Lung (tissue), 12 donors: Measurements from ENCODE around the gene C1orf56. TPM values are rescaled to one million over a fixed set of nuclear protein-coding genes. Genes with fewer than 3 reads are reported as not detected.

ENCODE experiments used
- ATAC-seq: fragments of 200-7000 bp; cut with Tn5 transposase; one replicate; pipeline ENCODE4 v1.9.1; 2020; ENCODE audit warnings: moderate number of reproducible peaks; ENCODE audit not compliant: insufficient read depth, low FRiP score
- DNase-seq, 3 donors: peaks; one replicate each; pipeline ENCODE4 v3.0.0-alpha.2; 2013 to 2017
- H3K27ac ChIP-seq, 2 donors: one replicate each; pipeline ENCODE4 v1.5.1; 2013; ENCODE audit warnings: mild to moderate bottlenecking in 2 of 2, moderate library complexity in 2 of 2, control low read depth in 1 of 2, inconsistent platforms in 1 of 2, low read depth in 1 of 2, low read length in 1 of 2
- H3K27me3 ChIP-seq, 3 donors: one replicate each; pipeline ENCODE4 v1.5.1; 2013; ENCODE audit warnings: low read length in 2 of 3; ENCODE audit not compliant: control insufficient read depth in 3 of 3, insufficient read depth in 3 of 3
- H3K36me3 ChIP-seq, 4 donors: one replicate each; pipeline ENCODE4 v1.5.1; 2013; ENCODE audit warnings: low read length in 4 of 4, mild to moderate bottlenecking in 1 of 4, moderate library complexity in 1 of 4; ENCODE audit not compliant: control insufficient read depth in 4 of 4, insufficient read depth in 4 of 4
- H3K4me1 ChIP-seq, 5 donors: one replicate each; pipeline ENCODE4 v1.5.1; 2013; ENCODE audit warnings: low read length in 5 of 5, mild to moderate bottlenecking in 2 of 5, moderate library complexity in 1 of 5; ENCODE audit not compliant: control insufficient read depth in 5 of 5, insufficient read depth in 5 of 5
- H3K4me3 ChIP-seq: one replicate; pipeline ENCODE4 v1.5.1; 2013; ENCODE audit warnings: mild to moderate bottlenecking, control low read depth, moderate library complexity
- H3K9ac ChIP-seq, 2 donors: one replicate each; pipeline ENCODE4 v1.5.1; 2013; ENCODE audit warnings: low read length in 2 of 2, control low read depth in 1 of 2; ENCODE audit not compliant: insufficient read depth in 1 of 2
- H3K9me3 ChIP-seq, 4 donors: one replicate each; pipeline ENCODE4 v1.5.1; 2013; ENCODE audit warnings: low read length in 3 of 4, mild to moderate bottlenecking in 1 of 4, moderate library complexity in 1 of 4; ENCODE audit not compliant: control insufficient read depth in 4 of 4, insufficient read depth in 3 of 4
- WGBS, 2 donors: extraction: QIAGEN DNeasy Blood & Tissue Kit; methylation state at CpG; one replicate each; pipeline ENCODE4 v1.1.7; 2013; 5-methylcytosine and 5-hydroxymethylcytosine counted together
- polyA plus RNA-seq, 2 donors: library from polyadenylated mRNA; stranded (reverse); fragments of 200-250 nt; gene quantifications; one replicate each; pipeline ENCODE4 v1.2.1, GENCODE V29; 2013
- total RNA-seq, 2 donors: library from RNA; depleted of rRNA in 1 of 2; stranded (reverse); fragments of >200 nt in 1 of 2; gene quantifications; one replicate each; pipeline ENCODE4 v1.2.1, GENCODE V29; 2014 to 2021
- TF ChIP-seq, protein P1 (sequence below): IDR thresholded peaks from 2 replicates; pipeline ENCODE4 v1.5.1; 2012; ENCODE audit warnings: mild to moderate bottlenecking; ENCODE audit errors: control extremely low read depth, extremely low read depth
- donor health status: control.
- donor health status: control.
- donor health status: Bipolar disorder and iron deficiency.
- donor health status: healthy.
- donor health status: DM: yes; HTN: yes; CAD: no.

The C1orf56 gene
- total and polyA plus RNA-seq, 4 donors, result 2.3 to 4.9 (median 3.9) TPM

DNA sequence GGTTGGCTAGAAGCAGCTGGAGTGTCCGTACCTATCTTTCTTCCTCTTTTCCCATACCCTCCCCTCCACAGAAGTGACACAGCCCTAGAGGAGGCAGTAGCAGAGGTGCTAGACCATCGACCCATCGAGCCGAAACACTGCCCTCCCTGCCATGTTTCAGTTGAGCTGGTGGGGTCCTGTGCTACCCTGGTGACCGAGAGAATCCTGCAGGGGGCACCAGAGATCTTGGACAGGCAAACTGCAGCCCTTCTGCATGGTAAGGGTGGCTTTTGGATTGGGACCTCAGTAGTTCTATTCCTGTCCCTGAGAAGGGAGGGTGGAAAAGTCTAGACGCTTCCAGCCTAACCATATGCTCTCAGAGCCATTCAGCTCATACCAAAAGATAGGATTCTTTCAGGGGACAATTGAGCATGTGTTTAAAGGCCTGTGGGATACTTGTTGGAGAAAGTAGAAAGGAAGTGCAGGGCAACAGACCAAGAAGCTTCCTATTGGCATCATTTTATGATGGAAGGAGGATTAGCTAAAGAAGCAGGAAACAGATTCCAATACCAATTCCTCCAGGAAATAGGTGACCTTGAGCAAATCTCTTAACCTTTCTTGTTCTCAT, 22.9 kb upstream of the C1orf56 start:
- Histone ChIP-seq H3K4me1 (peaks cover 0 to 3% (median 0%) of the 10 kb centered on the region in 5 donors), H3K9me3 (no peaks in the 10 kb centered on the region), H3K9ac (no peak overlapping the region), H3K36me3 (peaks cover 3 to 28% (median 16%) of the 10 kb centered on the region in 4 donors), H3K27me3 (no peaks in the 10 kb centered on the region), H3K4me3 (no peak overlapping the region), H3K27ac (peak overlapping the region; percentile 13 to 81)
- TF ChIP-seq, protein P1, sequence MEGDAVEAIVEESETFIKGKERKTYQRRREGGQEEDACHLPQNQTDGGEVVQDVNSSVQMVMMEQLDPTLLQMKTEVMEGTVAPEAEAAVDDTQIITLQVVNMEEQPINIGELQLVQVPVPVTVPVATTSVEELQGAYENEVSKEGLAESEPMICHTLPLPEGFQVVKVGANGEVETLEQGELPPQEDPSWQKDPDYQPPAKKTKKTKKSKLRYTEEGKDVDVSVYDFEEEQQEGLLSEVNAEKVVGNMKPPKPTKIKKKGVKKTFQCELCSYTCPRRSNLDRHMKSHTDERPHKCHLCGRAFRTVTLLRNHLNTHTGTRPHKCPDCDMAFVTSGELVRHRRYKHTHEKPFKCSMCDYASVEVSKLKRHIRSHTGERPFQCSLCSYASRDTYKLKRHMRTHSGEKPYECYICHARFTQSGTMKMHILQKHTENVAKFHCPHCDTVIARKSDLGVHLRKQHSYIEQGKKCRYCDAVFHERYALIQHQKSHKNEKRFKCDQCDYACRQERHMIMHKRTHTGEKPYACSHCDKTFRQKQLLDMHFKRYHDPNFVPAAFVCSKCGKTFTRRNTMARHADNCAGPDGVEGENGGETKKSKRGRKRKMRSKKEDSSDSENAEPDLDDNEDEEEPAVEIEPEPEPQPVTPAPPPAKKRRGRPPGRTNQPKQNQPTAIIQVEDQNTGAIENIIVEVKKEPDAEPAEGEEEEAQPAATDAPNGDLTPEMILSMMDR, result peak; percentile 85
- 16 to 20% methylated on average over 6 of the region's 6 CpGs for WGBS, 2 donors
- DNase-seq (peak; percentile 67 to 72 (median 71)), ATAC-seq (peak; percentile 53)

DNA sequence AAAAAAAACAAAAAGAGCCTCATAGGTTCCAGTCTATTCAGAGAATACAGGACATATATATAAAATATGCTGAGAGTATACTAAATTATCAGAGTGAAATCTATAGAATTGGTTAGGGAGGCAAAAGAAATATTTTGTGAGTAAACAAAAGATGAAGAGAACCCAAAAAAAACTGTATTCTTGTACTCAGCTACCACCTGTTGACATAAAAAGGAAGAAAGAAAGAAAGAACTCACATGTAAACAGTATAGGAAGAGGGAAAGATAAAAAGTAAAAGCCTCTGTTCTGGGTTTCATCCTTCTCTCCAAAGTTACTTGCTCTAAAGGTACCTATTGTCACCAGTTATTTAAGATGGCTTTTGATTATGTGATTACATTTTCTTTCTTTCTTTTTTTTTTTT, 21.1 kb upstream of the C1orf56 start:
- TF ChIP-seq, protein P1, result no peak
- H3K9me3 ChIP-seq, result no peaks in the 10 kb centered on the region
- H3K4me1 ChIP-seq, result peaks cover 0 to 3% (median 0%) of the 10 kb centered on the region in 5 donors
- no peaks in the 10 kb centered on the region for H3K27me3 ChIP-seq
- ATAC-seq (no peak), DNase-seq (no peak)
- peaks cover 9 to 29% (median 16%) of the 10 kb centered on the region in 4 donors for H3K36me3 ChIP-seq
- no peak overlapping the region for H3K4me3 ChIP-seq
- no peak overlapping the region for H3K27ac ChIP-seq
- H3K9ac ChIP-seq, result no peak overlapping the region

DNA sequence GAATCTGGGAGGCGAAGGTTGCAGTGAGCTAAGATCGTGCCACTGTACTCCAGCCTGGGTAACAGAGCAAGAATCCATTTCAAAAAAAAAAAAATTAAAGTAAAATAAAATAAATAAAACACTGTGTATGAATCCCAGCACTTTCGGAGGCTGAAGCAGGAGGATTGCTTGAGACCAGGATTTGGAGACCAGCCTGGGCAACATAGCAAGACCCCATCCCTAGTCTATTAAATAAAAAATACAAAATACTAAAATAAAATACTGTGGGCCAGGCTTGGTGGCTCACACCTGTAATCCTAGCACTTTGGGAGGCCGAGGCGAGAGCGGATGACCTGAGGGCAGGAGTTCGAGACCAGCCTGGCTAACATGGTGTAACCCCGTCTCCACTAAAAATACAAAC, 15.4 kb upstream of the C1orf56 start:
- no peak for DNase-seq
- H3K4me1 ChIP-seq, result peaks cover 0 to 8% (median 0%) of the 10 kb centered on the region in 5 donors
- H3K4me3 ChIP-seq, result no peak overlapping the region
- no peaks in the 10 kb centered on the region for H3K9me3 ChIP-seq
- H3K27me3 ChIP-seq, result no peaks in the 10 kb centered on the region
- WGBS, 2 donors, result 98% methylated on average over 8 of the region's 8 CpGs
- TF ChIP-seq, protein P1, result no peak
- peaks cover 6 to 28% (median 23%) of the 10 kb centered on the region in 4 donors for H3K36me3 ChIP-seq
- no peak for ATAC-seq
- no peak overlapping the region for H3K9ac ChIP-seq
- no peak overlapping the region for H3K27ac ChIP-seq

DNA sequence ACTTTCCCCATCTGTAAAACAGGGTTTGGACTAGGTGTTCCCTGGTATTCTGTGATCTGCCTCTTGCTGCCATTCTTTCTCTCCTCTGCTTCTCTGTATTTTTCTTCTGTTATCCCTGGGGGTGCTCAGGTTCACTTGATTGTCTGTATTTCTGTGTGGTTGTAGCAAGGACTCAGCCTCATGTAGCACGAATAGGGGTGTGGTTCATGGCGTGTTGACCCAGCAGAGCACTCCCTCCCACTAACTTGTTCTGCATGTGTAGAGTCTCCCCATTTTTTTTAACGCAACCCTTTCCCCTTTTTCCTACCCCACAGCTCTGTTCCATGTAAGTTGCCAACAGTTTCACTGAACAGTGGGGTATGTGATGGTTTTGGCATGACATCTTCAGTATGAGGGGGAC, 12.4 kb upstream of the C1orf56 start:
- 86 to 91% methylated on average over 3 of the region's 3 CpGs for WGBS, 2 donors
- Histone ChIP-seq H3K4me3 (no peak overlapping the region), H3K4me1 (peaks cover 0 to 14% (median 0%) of the 10 kb centered on the region in 5 donors), H3K27ac (no peak overlapping the region), H3K9ac (no peak overlapping the region), H3K36me3 (peaks cover 0 to 25% (median 13%) of the 10 kb centered on the region in 4 donors), H3K9me3 (no peaks in the 10 kb centered on the region), H3K27me3 (no peaks in the 10 kb centered on the region)
- ATAC-seq (no peak), DNase-seq (no peak)
- TF ChIP-seq, protein P1, result no peak
